H1 (cell line): ENCODE data around the gene CCDC92B. TPM values are rescaled to one million over a fixed set of nuclear protein-coding genes. Genes with fewer than 3 reads are reported as not detected.

Experiments
- CTCF ChIA-PET: fragments of 300-600 bp; sonication (Branson Sonifier 250); formaldehyde crosslinking; loops from one replicate; lab custom pipeline; 2021; ENCODE audit not compliant: partially characterized antibody; lab: Charles Lee
- POLR2A ChIA-PET: fragments of 300-600 bp; sonication (Branson Sonifier 250); formaldehyde crosslinking; loops from one replicate; lab custom pipeline; 2021; ENCODE audit warnings: inconsistent platforms; ENCODE audit not compliant: partially characterized antibody; lab: Charles Lee
- DNase-seq, 2 experiments: peaks; one replicate each; pipeline versions ENCODE4 v3.0.0 to v3.0.0-alpha.2; 2010 to 2022; ENCODE audit warnings: low spot score in 2 of 2, low read depth in 1 of 2, mixed read lengths in 1 of 2
- FAIRE-seq: peaks from 2 replicates; lab custom pipeline; 2011; peaks lifted over from hg19 to GRCh38; lab: Jason Lieb, UNC
- H2AFZ ChIP-seq: 2 replicates; pipeline ENCODE4 v1.8.1; 2012; ENCODE audit warnings: low read length, inconsistent platforms
- H2AK5ac ChIP-seq: 2 replicates; pipeline ENCODE4 v1.6.1; 2013; ENCODE audit warnings: low read depth, low read length
- H2BK120ac ChIP-seq: replicated peaks from 2 replicates; pipeline ENCODE3; 2013; ENCODE audit warnings: low read depth, low read length, inconsistent platforms
- H2BK12ac ChIP-seq: 2 replicates; pipeline ENCODE4 v1.6.1; 2013; ENCODE audit warnings: low read depth, low read length
- H2BK15ac ChIP-seq: 2 replicates; pipeline ENCODE4 v1.6.1; 2013; ENCODE audit warnings: low read length
- H2BK20ac ChIP-seq: 2 replicates; pipeline ENCODE4 v1.6.1; 2013; ENCODE audit warnings: low read length
- H2BK5ac ChIP-seq: 2 replicates; pipeline ENCODE4 v1.6.1; 2013; ENCODE audit warnings: low read depth, low read length
- H3K14ac ChIP-seq: 2 replicates; pipeline ENCODE4 v1.6.1; 2013; ENCODE audit warnings: inconsistent platforms; ENCODE audit not compliant: insufficient read length
- H3K18ac ChIP-seq: 2 replicates; pipeline ENCODE4 v1.6.1; 2013; ENCODE audit warnings: low read length; ENCODE audit errors: extremely low read depth
- H3K23ac ChIP-seq: 2 replicates; pipeline ENCODE4 v1.6.1; 2013; ENCODE audit warnings: inconsistent platforms; ENCODE audit not compliant: insufficient read length
- H3K23me2 ChIP-seq: 2 replicates; pipeline ENCODE4 v1.6.1; 2013; ENCODE audit warnings: low read depth, low read length
- H3K27ac ChIP-seq: 2 replicates; pipeline ENCODE4 v1.6.1; 2011; ENCODE audit warnings: low read depth, low read length, inconsistent platforms
- H3K27me3 ChIP-seq, 4 experiments: replicated peaks in 1 of 4; 1 replicate in 1 of 4; 2 replicates in 3 of 4; pipeline versions ENCODE4 v1.6.1 to v1.8.1; 2011 to 2013; ENCODE audit warnings: low read length in 3 of 4, mild to moderate bottlenecking in 3 of 4, inconsistent platforms in 2 of 4, mixed read lengths in 2 of 4, moderate library complexity in 1 of 4; ENCODE audit not compliant: control insufficient read depth in 3 of 4, insufficient read depth in 3 of 4; ENCODE audit errors: extremely low read depth in 1 of 4
- H3K36me3 ChIP-seq, 4 experiments: 2 replicates each; pipeline versions ENCODE4 v1.6.1 to v1.8.1; 2011 to 2013; ENCODE audit warnings: mild to moderate bottlenecking in 4 of 4, low read length in 3 of 4, moderate library complexity in 2 of 4, control low read depth in 1 of 4, inconsistent platforms in 1 of 4; ENCODE audit not compliant: insufficient read depth in 4 of 4, control insufficient read depth in 2 of 4
- H3K4ac ChIP-seq: replicated peaks from 2 replicates; pipeline ENCODE3; 2013; ENCODE audit warnings: low read length, low read depth, mixed read lengths, inconsistent platforms; ENCODE audit not compliant: insufficient read length
- H3K4me1 ChIP-seq, 4 experiments: replicated peaks in 1 of 4; 1 replicate in 1 of 4; 2 replicates in 3 of 4; pipeline versions ENCODE4 v1.6.1 to v1.8.1; 2011 to 2013; ENCODE audit warnings: low read length in 3 of 4, inconsistent platforms in 2 of 4, mixed read lengths in 1 of 4; ENCODE audit not compliant: insufficient read depth in 4 of 4, control insufficient read depth in 3 of 4
- H3K4me2 ChIP-seq, 2 experiments: 2 replicates each; pipeline versions ENCODE4 v1.6.1 to v1.8.1; 2011 to 2013; ENCODE audit warnings: low read depth in 2 of 2, low read length in 2 of 2, control low read depth in 1 of 2, inconsistent platforms in 1 of 2, mild to moderate bottlenecking in 1 of 2; ENCODE audit not compliant: insufficient read depth in 1 of 2
- H3K4me3 ChIP-seq, 4 experiments: fragments of 200-600, 300-600 bp in 1 of 4; sonication (generic), shearing (Covaris generic), sonication (Bioruptor Twin) in 1 of 4; 2 replicates each; pipeline versions ENCODE4 v1.5.1 to v1.8.1; 2011 to 2016; ENCODE audit warnings: low read length in 4 of 4, low read depth in 3 of 4, control low read depth in 2 of 4, inconsistent platforms in 2 of 4, mild to moderate bottlenecking in 2 of 4, mixed read lengths in 1 of 4, moderate library complexity in 1 of 4; ENCODE audit not compliant: insufficient read depth in 2 of 4; ENCODE audit errors: extremely low read depth in 1 of 4
- H3K56ac ChIP-seq: replicated peaks from 2 replicates; pipeline ENCODE3; 2013; ENCODE audit warnings: low read depth, mild to moderate bottlenecking, mixed read lengths, low read length, inconsistent platforms; ENCODE audit not compliant: insufficient read length
- H3K79me1 ChIP-seq: 2 replicates; pipeline ENCODE4 v1.6.1; 2013; ENCODE audit warnings: low read depth, low read length, control low read depth
- H3K79me2 ChIP-seq, 2 experiments: 2 replicates each; pipeline versions ENCODE4 v1.6.1 to v1.8.1; 2012 to 2013; ENCODE audit warnings: low read length in 2 of 2, mild to moderate bottlenecking in 2 of 2, inconsistent platforms in 1 of 2; ENCODE audit not compliant: insufficient read depth in 2 of 2, control insufficient read depth in 1 of 2
- H3K9ac ChIP-seq, 4 experiments: replicated peaks in 1 of 4; 1 replicate in 1 of 4; 2 replicates in 3 of 4; pipeline versions ENCODE4 v1.6.1 to v1.8.1; 2011 to 2013; ENCODE audit warnings: low read depth in 3 of 4, low read length in 3 of 4, control low read depth in 2 of 4, mild to moderate bottlenecking in 2 of 4, moderate library complexity in 2 of 4, inconsistent platforms in 1 of 4; ENCODE audit errors: extremely low read depth in 1 of 4
- H3K9me3 ChIP-seq, 2 experiments: 2 replicates each; pipeline versions ENCODE4 v1.6.1 to v1.8.1; 2012 to 2013; ENCODE audit warnings: mild to moderate bottlenecking in 2 of 2, moderate library complexity in 2 of 2, control low read depth in 1 of 2, inconsistent platforms in 1 of 2, low read depth in 1 of 2, low read length in 1 of 2, mixed read lengths in 1 of 2; ENCODE audit not compliant: insufficient read depth in 2 of 2
- H4K20me1 ChIP-seq, 2 experiments: replicated peaks in 1 of 2; 2 replicates each; pipeline versions ENCODE3 to v1.8.1; 2011 to 2013; ENCODE audit warnings: inconsistent platforms in 2 of 2, low read length in 2 of 2, mild to moderate bottlenecking in 1 of 2; ENCODE audit not compliant: insufficient read depth in 2 of 2, control insufficient read depth in 1 of 2
- H4K5ac ChIP-seq: 2 replicates; pipeline ENCODE4 v1.6.1; 2013; ENCODE audit warnings: low read length, low read depth, mixed read lengths, inconsistent platforms; ENCODE audit not compliant: insufficient read length
- H4K8ac ChIP-seq: 2 replicates; pipeline ENCODE4 v1.8.0; 2013; ENCODE audit warnings: mild to moderate bottlenecking, moderate library complexity, low read length, inconsistent platforms; ENCODE audit not compliant: insufficient read depth; ENCODE audit errors: extremely low read depth
- H4K91ac ChIP-seq: replicated peaks from 2 replicates; pipeline ENCODE3; 2013; ENCODE audit warnings: low read length, mixed read lengths, inconsistent platforms; ENCODE audit not compliant: insufficient read length
- FOSL1 ChIP-seq: IDR thresholded peaks from 2 replicates; pipeline ENCODE4 v1.6.1; 2011; ENCODE audit warnings: mild to moderate bottlenecking, low read depth, low read length, moderate library complexity; ENCODE audit not compliant: insufficient read depth
- JUN ChIP-seq: IDR thresholded peaks from 2 replicates; pipeline ENCODE4 v1.6.1; 2011; ENCODE audit warnings: low read depth, mild to moderate bottlenecking, improper control_type of control experiment, low read length
- SRF ChIP-seq: IDR thresholded peaks from 2 replicates; pipeline ENCODE4 v1.6.1; 2011; ENCODE audit warnings: mild to moderate bottlenecking, low read depth, low read length, moderate library complexity
- WGBS, 2 experiments: shearing (Covaris generic) in 1 of 2; methylation state at CpG; one replicate each; pipeline versions ENCODE4 v1.1.6 to v1.1.7; 2013 to 2015; ENCODE audit warnings: low lambda C conversion rate in 2 of 2, mixed read lengths in 2 of 2, inconsistent platforms in 1 of 2, low coverage in 1 of 2, missing lambda C conversion rate in 1 of 2; ENCODE audit not compliant: insufficient replicate concordance in 2 of 2, insufficient coverage in 1 of 2, insufficient read length in 1 of 2; ENCODE audit errors: extremely low coverage in 1 of 2, missing lambda C conversion rate in 1 of 2; 5-methylcytosine and 5-hydroxymethylcytosine counted together
- polyA plus RNA-seq, 7 experiments: library from polyadenylated mRNA; depleted of rRNA in 3 of 7; stranded (reverse) in 5 of 7; unstranded in 2 of 7; fragments of >200 nt in 5 of 7; fragments of 200-250 nt in 2 of 7; gene quantifications; 1 replicate in 5 of 7; 2 replicates in 1 of 7; 4 replicates in 1 of 7; pipeline versions ENCODE4 v1.2.1 to v1.2.3, GENCODE V29; 2011 to 2013; ENCODE audit warnings: missing spikeins in 2 of 7, mixed read lengths in 2 of 7
- total RNA-seq: library from RNA; stranded (reverse); fragmentation: NEBNext Ultra II Directional; extraction: Animal tissue kit (Norgen Biotek cat#: 25700); gene quantifications from 2 replicates; pipeline ENCODE4 v1.2.1, GENCODE V29; 2021

Gene CCDC92B
- total and polyA plus RNA-seq, 2 of the 8 experiments (the other 6 are each of a cell fraction or from before 2014, with no cell fraction given) = 5.5 to 12.1 TPM

- Histone ChIP-seq H3K23me2 (peaks cover 3% of the 10 kb centered on the region; the same call in 1 of the 2 replicates), H2BK12ac (no peak overlapping the region), H2AFZ (no peak overlapping the region), H4K5ac (no peak overlapping the region), H3K4me3 (no peak overlapping the region), H4K20me1 (no peaks in the 10 kb centered on the region), H3K9me3 (no peaks in the 10 kb centered on the region), H3K4me1 (peaks cover 0 to 4% (median 3%) of the 10 kb centered on the region in 4 experiments; a peak in 4 of 7 replicates), H2BK15ac (no peak overlapping the region), H3K9ac (no peak overlapping the region), H3K27ac (no peak overlapping the region), H3K4me2 (no peak overlapping the region), H3K14ac (no peak overlapping the region), H3K79me1 (no peaks in the 10 kb centered on the region), H4K91ac (no peak overlapping the region), H3K27me3 (peaks cover 0 to 8% (median under 1%) of the 10 kb centered on the region in 4 experiments; a peak in 3 of 7 replicates), H3K36me3 (no peaks in the 10 kb centered on the region), H2BK20ac (no peak overlapping the region), H3K18ac (no peak overlapping the region), H3K79me2 (no peaks in the 10 kb centered on the region), H2BK120ac (no peak overlapping the region), H3K56ac (no peak overlapping the region), H4K8ac (no peak overlapping the region; the same call in 1 of the 2 replicates), H3K4ac (no peak overlapping the region), H2AK5ac (no peak overlapping the region), H2BK5ac (no peak overlapping the region), H3K23ac (no peak overlapping the region)
- 89% methylated on average over 4 of the region's 4 CpGs; no CpG with 5 or more reads in 1 of the 2 experiments for WGBS, 2 experiments
- POLR2A ChIA-PET = interaction anchor here (0.7 to 3.8 kb wide), 2 partner anchors 23 to 35 kb away, joined by 3 to 13 read pairs; no protein-coding TSS in a partner anchor
- DNase-seq = no peak
- CTCF ChIA-PET = interaction anchor here (0.7 to 4.2 kb wide), 4 partner anchors 18 to 576 kb away, joined by 3 to 21 read pairs (median 4); no protein-coding TSS in a partner anchor
- FAIRE-seq = no peak
- TF ChIP-seq FOSL1 (no peak), JUN (no peak), SRF (no peak)
Observed at GRCh38 chr17:2758870-2759269, 9.4 kb upstream of the CCDC92B start.
